WTC11 (cell line): ENCODE data around the gene CUL2. TPM values are rescaled to one million over a fixed set of nuclear protein-coding genes. Genes with fewer than 3 reads are reported as not detected.

Experiments used
- ATAC-seq: fragments of 200-7000 bp; cut with Tn5 transposase; 2 replicates; pipeline ENCODE4 v1.10.0; 2021; ENCODE audit warnings: mild to moderate bottlenecking, moderate library complexity
- CTCF ChIA-PET: fragments of 300-600 bp; sonication (Branson Sonifier 250); formaldehyde crosslinking; loops from one replicate; lab custom pipeline; 2021; ENCODE audit warnings: antibody characterized with exemption; lab: Charles Lee
- POLR2A ChIA-PET: fragments of 350-600 bp; sonication (Branson Sonifier 250); formaldehyde crosslinking; loops from one replicate; lab custom pipeline; 2021; ENCODE audit warnings: antibody characterized with exemption; lab: Charles Lee
- DNase-seq: peaks from one replicate; pipeline ENCODE4 v3.0.0; 2021; ENCODE audit warnings: low spot score
- H3K27ac Mint-ChIP-seq: 2 replicates; pipeline ENCODE4 v1.8.0; 2021; ENCODE audit warnings: mixed read lengths
- H3K27me3 Mint-ChIP-seq: 2 replicates; pipeline ENCODE4 v1.8.0; 2021; ENCODE audit warnings: low read depth, mild to moderate bottlenecking, moderate library complexity, mixed read lengths
- H3K36me3 Mint-ChIP-seq: 2 replicates; pipeline ENCODE4 v1.8.0; 2021; ENCODE audit warnings: mixed read lengths
- H3K4me1 Mint-ChIP-seq: 2 replicates; pipeline ENCODE4 v1.8.0; 2022; ENCODE audit warnings: mixed read lengths
- H3K4me3 Mint-ChIP-seq: 2 replicates; pipeline ENCODE4 v1.8.0; 2021; ENCODE audit warnings: mild to moderate bottlenecking, moderate library complexity, mixed read lengths
- H3K9me3 Mint-ChIP-seq: 2 replicates; pipeline ENCODE4 v1.8.0; 2021; ENCODE audit warnings: mixed read lengths
- ATF6 ChIP-seq: sonication (generic); formaldehyde crosslinking; IDR thresholded peaks from 2 replicates; pipeline ENCODE4 v1.8.1; 2023; ENCODE audit warnings: mild to moderate bottlenecking, missing genetic modification reagents
- CREM ChIP-seq: sonication (generic); formaldehyde crosslinking; IDR thresholded peaks from 2 replicates; pipeline ENCODE4 v1.8.1; 2022; ENCODE audit warnings: mild to moderate bottlenecking, missing genetic modification reagents, moderate library complexity
- ESRRA ChIP-seq: sonication (generic); formaldehyde crosslinking; IDR thresholded peaks from 2 replicates; pipeline ENCODE4 v1.8.1; 2022; ENCODE audit warnings: mild to moderate bottlenecking, missing genetic modification reagents, borderline replicate concordance
- GABPB1 ChIP-seq: sonication (generic); formaldehyde crosslinking; IDR thresholded peaks from 2 replicates; pipeline ENCODE4 v1.8.1; 2023; ENCODE audit warnings: mild to moderate bottlenecking, missing genetic modification reagents
- JUN ChIP-seq: sonication (generic); formaldehyde crosslinking; IDR thresholded peaks from 2 replicates; pipeline ENCODE4 v1.8.0; 2023; ENCODE audit warnings: mild to moderate bottlenecking, missing genetic modification reagents
- KAT7 ChIP-seq: sonication (generic); formaldehyde crosslinking; IDR thresholded peaks from 2 replicates; pipeline ENCODE4 v1.8.1; 2023; ENCODE audit warnings: missing genetic modification reagents, mild to moderate bottlenecking, borderline replicate concordance
- NFATC4 ChIP-seq: fragments of 250-450 bp; sonication (Bioruptor Pico); IDR thresholded peaks from 2 replicates; pipeline ENCODE4 v1.9.0; 2021; ENCODE audit warnings: mild to moderate bottlenecking
- NR3C1 ChIP-seq: sonication (generic); formaldehyde crosslinking; conservative IDR thresholded peaks from 2 replicates; pipeline ENCODE4 v1.8.1; 2023; ENCODE audit warnings: low read depth, mild to moderate bottlenecking, missing genetic modification reagents
- OVOL2 ChIP-seq: fragments of 250-450 bp; sonication (Bioruptor Pico); IDR thresholded peaks from 2 replicates; pipeline ENCODE4 v1.9.0; 2021; ENCODE audit warnings: mild to moderate bottlenecking, borderline replicate concordance
- TEAD1 ChIP-seq: sonication (generic); formaldehyde crosslinking; IDR thresholded peaks from 2 replicates; pipeline ENCODE4 v1.8.0; 2022; ENCODE audit warnings: mild to moderate bottlenecking, missing genetic modification reagents
- ZNF219 ChIP-seq: sonication (generic); formaldehyde crosslinking; IDR thresholded peaks from 2 replicates; pipeline ENCODE4 v1.8.0; 2023; ENCODE audit warnings: missing genetic modification reagents, mild to moderate bottlenecking, borderline replicate concordance
- ZNF281 ChIP-seq: sonication (generic); formaldehyde crosslinking; IDR thresholded peaks from 2 replicates; pipeline ENCODE4 v1.8.0; 2023; ENCODE audit warnings: mild to moderate bottlenecking, missing genetic modification reagents
- total RNA-seq: library from RNA; stranded (reverse); gene quantifications from 3 replicates; pipeline ENCODE4 v1.2.3, GENCODE V29; 2021
- TF ChIP-seq, protein P1 (sequence below): fragments of 250-450 bp; sonication (Bioruptor Pico); IDR thresholded peaks from 2 replicates; pipeline ENCODE4 v1.9.0; 2021; ENCODE audit warnings: mild to moderate bottlenecking
- TF ChIP-seq, protein P2 (sequence below): sonication (generic); formaldehyde crosslinking; IDR thresholded peaks from 2 replicates; pipeline ENCODE4 v1.8.1; 2023; ENCODE audit warnings: mild to moderate bottlenecking, moderate library complexity, missing genetic modification reagents
- TF ChIP-seq, protein P3 (sequence below): sonication (generic); formaldehyde crosslinking; IDR thresholded peaks from 2 replicates; pipeline ENCODE4 v1.8.0; 2022; ENCODE audit warnings: mild to moderate bottlenecking, missing genetic modification reagents
- TF ChIP-seq, protein P4 (sequence below): fragments of 250-450 bp; sonication (Bioruptor Pico); IDR thresholded peaks from 2 replicates; pipeline ENCODE4 v1.9.0; 2021; ENCODE audit warnings: moderate library complexity, mild to moderate bottlenecking, inconsistent platforms, borderline replicate concordance
- TF ChIP-seq, protein P5 (sequence below): sonication (generic); formaldehyde crosslinking; IDR thresholded peaks from 2 replicates; pipeline ENCODE4 v1.8.1; 2022; ENCODE audit warnings: missing genetic modification reagents, borderline replicate concordance

CUL2 gene
- total RNA-seq, 1 experiment from 2014 or later, result 38.3 TPM

DNA sequence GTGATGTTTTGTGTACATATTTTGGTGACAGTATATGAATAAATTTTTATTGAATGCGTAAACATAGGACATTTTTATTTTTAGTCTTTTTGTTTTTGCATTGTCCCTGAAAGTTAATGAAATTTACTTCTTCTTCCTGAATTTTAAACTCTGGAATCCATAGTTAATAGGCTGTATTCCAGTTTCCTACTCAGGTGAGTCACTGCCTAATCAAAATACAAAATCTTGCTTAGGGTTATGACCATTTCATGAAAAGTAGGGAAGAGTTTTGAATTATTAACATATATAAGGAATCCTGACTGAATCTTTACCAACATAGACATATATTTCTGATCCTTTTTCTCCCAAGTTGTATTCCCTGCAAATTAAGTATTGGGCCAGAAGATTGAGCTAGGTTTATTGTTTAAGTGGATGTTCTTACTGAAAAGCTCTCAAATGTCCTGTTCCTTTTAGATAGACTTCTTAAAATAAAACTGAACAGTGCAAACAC, 39.1 kb upstream of the CUL2 start (continued):
- TF ChIP-seq, protein P1, sequence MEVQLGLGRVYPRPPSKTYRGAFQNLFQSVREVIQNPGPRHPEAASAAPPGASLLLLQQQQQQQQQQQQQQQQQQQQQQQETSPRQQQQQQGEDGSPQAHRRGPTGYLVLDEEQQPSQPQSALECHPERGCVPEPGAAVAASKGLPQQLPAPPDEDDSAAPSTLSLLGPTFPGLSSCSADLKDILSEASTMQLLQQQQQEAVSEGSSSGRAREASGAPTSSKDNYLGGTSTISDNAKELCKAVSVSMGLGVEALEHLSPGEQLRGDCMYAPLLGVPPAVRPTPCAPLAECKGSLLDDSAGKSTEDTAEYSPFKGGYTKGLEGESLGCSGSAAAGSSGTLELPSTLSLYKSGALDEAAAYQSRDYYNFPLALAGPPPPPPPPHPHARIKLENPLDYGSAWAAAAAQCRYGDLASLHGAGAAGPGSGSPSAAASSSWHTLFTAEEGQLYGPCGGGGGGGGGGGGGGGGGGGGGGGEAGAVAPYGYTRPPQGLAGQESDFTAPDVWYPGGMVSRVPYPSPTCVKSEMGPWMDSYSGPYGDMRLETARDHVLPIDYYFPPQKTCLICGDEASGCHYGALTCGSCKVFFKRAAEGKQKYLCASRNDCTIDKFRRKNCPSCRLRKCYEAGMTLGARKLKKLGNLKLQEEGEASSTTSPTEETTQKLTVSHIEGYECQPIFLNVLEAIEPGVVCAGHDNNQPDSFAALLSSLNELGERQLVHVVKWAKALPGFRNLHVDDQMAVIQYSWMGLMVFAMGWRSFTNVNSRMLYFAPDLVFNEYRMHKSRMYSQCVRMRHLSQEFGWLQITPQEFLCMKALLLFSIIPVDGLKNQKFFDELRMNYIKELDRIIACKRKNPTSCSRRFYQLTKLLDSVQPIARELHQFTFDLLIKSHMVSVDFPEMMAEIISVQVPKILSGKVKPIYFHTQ, result no peak
- TF ChIP-seq NR3C1 (CRISPR knock-in tag) (no peak), KAT7 (no peak), JUN (no peak), ZNF281 (CRISPR knock-in tag) (no peak), OVOL2 (CRISPR knock-in tag) (no peak), NFATC4 (CRISPR knock-in tag) (no peak)
- TF ChIP-seq, protein P2, sequence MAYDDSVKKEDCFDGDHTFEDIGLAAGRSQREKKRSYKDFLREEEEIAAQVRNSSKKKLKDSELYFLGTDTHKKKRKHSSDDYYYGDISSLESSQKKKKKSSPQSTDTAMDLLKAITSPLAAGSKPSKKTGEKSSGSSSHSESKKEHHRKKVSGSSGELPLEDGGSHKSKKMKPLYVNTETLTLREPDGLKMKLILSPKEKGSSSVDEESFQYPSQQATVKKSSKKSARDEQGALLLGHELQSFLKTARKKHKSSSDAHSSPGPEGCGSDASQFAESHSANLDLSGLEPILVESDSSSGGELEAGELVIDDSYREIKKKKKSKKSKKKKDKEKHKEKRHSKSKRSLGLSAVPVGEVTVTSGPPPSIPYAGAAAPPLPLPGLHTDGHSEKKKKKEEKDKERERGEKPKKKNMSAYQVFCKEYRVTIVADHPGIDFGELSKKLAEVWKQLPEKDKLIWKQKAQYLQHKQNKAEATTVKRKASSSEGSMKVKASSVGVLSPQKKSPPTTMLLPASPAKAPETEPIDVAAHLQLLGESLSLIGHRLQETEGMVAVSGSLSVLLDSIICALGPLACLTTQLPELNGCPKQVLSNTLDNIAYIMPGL (CRISPR knock-in tag), result no peak
- TF ChIP-seq, protein P3, sequence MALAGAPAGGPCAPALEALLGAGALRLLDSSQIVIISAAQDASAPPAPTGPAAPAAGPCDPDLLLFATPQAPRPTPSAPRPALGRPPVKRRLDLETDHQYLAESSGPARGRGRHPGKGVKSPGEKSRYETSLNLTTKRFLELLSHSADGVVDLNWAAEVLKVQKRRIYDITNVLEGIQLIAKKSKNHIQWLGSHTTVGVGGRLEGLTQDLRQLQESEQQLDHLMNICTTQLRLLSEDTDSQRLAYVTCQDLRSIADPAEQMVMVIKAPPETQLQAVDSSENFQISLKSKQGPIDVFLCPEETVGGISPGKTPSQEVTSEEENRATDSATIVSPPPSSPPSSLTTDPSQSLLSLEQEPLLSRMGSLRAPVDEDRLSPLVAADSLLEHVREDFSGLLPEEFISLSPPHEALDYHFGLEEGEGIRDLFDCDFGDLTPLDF (CRISPR knock-in tag), result no peak

- Mint-ChIP-seq H3K27ac (peak overlapping the region; percentile 97), H3K36me3 (no peaks in the 10 kb centered on the region), H3K4me1 (peaks cover 13% of the 10 kb centered on the region), H3K9me3 (no peaks in the 10 kb centered on the region), H3K27me3 (no peaks in the 10 kb centered on the region; the same call in 1 of the 2 replicates), H3K4me3 (peak overlapping the region; percentile 87)
- CTCF ChIA-PET, result interaction anchor here (1.2 to 3.0 kb wide), 5 partner anchors 8 to 486 kb away, joined by 3 to 48 read pairs (median 6); no protein-coding TSS in a partner anchor
- ATAC-seq, result no peak; the same call in 1 of the 2 replicates
- TF ChIP-seq GABPB1 (CRISPR knock-in tag), result no peak
- peak; percentile 15; the same call in 1 of the 2 replicates for TF ChIP-seq CREM
- 0 out of 2 replicates have a peak, but pooled peaks have one; percentile 2 for TF ChIP-seq ESRRA
- POLR2A ChIA-PET, result interaction anchor here (1.4 to 1.7 kb wide), 2 partner anchors 37 to 68 kb away, joined by 4 to 10 read pairs; partner anchors contain the start of gene CUL2
- DNase-seq, result peak; percentile 47
These were observed 37.2 kb upstream of the CUL2 start for GRCh38 chr10:35127289-35127891.

- H3K4me3 Mint-ChIP-seq, result peak within 1 kb of the TSS; percentile 87
- no peaks in the 10 kb centered on the region; the same call in 1 of the 2 replicates for H3K27me3 Mint-ChIP-seq
- peaks cover 13% of the 10 kb centered on the region for H3K4me1 Mint-ChIP-seq
- H3K27ac Mint-ChIP-seq, result peak within 1 kb of the TSS; percentile 97
- H3K9me3 Mint-ChIP-seq, result no peaks in the 10 kb centered on the region
- CTCF ChIA-PET, result interaction anchor here (0.6 to 3.0 kb wide), 26 partner anchors 9 to 487 kb away, joined by 3 to 48 read pairs (median 4); no protein-coding TSS in a partner anchor
- no peaks in the 10 kb centered on the region for H3K36me3 Mint-ChIP-seq
- DNase-seq (peak; percentile 99), ATAC-seq (peak; percentile 94)
- POLR2A ChIA-PET, result interaction anchor here (0.5 to 1.7 kb wide), 3 partner anchors 36 to 722 kb away, joined by 3 to 10 read pairs (median 4); partner anchors contain the start of gene CUL2
- TF ChIP-seq, protein P4, sequence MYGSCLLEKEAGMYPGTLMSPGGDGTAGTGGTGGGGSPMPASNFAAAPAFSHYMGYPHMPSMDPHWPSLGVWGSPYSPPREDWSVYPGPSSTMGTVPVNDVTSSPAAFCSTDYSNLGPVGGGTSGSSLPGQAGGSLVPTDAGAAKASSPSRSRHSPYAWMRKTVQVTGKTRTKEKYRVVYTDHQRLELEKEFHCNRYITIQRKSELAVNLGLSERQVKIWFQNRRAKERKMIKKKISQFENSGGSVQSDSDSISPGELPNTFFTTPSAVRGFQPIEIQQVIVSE, result no peak
- TF ChIP-seq CREM, result peak; percentile 86; the same call in 1 of the 2 replicates
- TF ChIP-seq ZNF219 (CRISPR knock-in tag), result no peak
- peak; percentile 84 for TF ChIP-seq TEAD1 (CRISPR knock-in tag)
- TF ChIP-seq NR3C1 (CRISPR knock-in tag), result no peak
- no peak for TF ChIP-seq ATF6 (CRISPR knock-in tag)
- TF ChIP-seq, protein P5, sequence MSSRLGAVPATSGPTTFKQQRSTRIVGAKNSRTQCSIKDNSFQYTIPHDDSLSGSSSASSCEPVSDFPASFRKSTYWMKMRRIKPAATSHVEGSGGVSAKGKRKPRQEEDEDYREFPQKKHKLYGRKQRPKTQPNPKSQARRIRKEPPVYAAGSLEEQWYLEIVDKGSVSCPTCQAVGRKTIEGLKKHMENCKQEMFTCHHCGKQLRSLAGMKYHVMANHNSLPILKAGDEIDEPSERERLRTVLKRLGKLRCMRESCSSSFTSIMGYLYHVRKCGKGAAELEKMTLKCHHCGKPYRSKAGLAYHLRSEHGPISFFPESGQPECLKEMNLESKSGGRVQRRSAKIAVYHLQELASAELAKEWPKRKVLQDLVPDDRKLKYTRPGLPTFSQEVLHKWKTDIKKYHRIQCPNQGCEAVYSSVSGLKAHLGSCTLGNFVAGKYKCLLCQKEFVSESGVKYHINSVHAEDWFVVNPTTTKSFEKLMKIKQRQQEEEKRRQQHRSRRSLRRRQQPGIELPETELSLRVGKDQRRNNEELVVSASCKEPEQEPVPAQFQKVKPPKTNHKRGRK, result no peak
These were observed 36.6 kb upstream of the CUL2 start, which contains the start of gene CREM for GRCh38 chr10:35126530-35127288. CREM (plus strand) TSS chr10:35126846; CDS start chr10:35137836, 10,990 bp downstream.
